HL-60/S4 treated with phorbol 12-myristate 13-acetate at 8.2 ng/mL for 4 days and 3 days (cell line): ENCODE results near the gene AAK1.
"Not testable (repeated sequence)": the region's sequence is repeated elsewhere in the genome, so short reads cannot be mapped to it uniquely, and the experiment has no call there.

Experiments used
- in situ Hi-C: fragments of 300-500 bp; cut with MboI; formaldehyde crosslinking; loops from 2 replicates; pipeline ENCODE4 v1.15.0; 2022; ENCODE audit warnings: low sequenced_read_pairs

AAK1 gene

DNA sequence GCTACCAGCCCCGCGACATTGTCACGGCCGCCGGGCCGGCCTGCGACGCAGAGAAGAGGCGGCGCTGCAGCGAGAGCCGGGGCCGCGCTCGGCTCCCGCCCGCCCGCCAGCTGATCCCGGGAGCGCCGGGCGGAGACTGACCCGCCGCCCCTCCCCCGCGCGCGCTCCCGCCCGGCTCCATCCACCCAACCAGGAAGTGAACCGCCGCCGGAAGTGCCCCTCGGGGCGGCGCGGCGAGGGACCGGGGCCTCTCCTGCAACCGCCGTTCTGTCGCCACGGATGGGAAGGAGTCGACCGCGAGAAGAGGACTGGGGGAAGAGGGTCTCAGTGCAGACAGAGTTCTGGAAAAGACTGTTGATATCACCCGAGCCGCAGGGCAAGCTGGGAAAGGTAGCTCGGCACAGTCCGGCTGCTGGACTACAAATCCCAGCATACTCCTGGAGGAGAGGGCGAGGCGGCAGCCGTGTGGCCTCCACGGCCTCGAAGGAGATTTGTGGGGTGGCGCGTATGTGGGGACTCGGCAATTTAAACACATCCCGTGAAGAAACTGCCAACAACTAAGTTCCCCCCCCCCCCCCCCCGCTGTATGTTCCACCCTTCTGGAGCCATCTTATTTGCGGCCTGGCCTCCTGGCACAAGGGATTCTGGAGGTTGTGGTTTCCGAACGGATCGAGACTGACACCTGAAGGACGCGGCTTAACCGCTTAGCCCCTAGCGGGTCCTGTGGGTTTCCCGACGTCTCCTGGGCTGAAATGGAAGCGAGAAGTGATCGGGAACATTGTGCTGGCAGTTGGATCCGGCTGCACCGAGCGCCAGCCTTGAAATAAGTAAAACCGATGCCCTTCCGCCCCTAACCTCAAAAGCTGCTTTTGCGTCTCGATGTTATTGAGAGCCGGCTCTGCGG is at the start of gene AAK1:
Gene AAK1 (minus strand): TSS at position 138 of the 904 bp plus-strand sequence. CDS start 699 bp downstream, outside the sequence.
- in situ Hi-C loops, result no loop called here

DNA sequence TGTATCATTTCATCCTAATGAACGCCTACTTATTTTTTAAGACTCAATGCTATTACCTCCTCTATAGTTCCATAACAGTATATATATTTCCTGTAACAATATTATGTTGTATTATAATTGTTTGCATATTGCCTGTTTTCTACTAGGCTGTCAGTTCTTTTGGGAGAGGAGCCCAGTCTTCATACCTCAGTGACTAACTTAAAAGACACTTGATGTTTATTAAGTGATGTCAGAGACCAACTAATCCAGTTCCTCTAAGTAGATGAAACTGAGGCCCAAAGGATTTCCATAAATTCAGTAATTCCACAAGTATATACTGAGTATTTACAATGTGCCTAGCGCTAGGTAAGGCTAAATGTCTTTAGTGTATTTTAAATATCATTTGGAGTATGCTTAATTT is 48.9 kb upstream of the AAK1 start:
- in situ Hi-C loops, result no loop called here

DNA sequence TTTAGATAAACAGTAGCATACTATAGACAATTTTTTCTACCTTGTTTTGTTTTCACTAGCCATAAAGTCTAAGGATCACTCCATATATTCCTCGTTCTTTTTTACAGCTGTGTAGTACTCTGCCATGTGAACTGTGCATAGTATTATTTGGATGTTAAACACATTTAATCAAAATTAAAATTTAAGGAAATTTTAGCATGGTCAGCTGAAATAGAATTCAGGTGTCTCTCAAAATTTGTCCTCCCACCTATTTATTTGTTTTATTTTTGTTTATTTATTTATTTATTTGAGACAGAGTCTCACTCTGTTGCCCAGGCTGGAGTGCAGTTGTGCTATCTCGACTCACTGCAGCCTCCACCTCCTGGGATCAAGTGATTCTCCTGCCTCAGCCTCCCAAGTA is 46.4 kb upstream of the AAK1 start:
- in situ Hi-C loops, result no loop called here

DNA sequence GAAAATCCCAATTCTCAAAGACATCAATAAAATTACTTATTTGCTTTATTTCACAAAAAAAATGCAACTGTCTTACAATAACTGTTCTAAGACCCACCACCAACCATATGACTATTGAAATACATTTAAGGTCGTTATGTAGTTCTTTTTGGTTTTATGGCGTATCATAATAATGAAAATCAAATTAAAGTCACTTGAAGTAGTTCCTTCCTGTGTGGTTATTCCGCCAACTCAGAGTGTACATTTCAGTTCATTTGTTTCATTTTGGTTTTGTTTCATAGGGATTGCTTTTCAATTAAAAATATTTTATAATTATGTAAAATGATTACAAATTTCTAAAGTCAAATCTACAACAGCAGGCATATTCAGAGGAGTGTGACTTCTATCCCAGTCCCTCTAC is 45.9 kb upstream of the AAK1 start:
- in situ Hi-C loops, result no loop called here

DNA sequence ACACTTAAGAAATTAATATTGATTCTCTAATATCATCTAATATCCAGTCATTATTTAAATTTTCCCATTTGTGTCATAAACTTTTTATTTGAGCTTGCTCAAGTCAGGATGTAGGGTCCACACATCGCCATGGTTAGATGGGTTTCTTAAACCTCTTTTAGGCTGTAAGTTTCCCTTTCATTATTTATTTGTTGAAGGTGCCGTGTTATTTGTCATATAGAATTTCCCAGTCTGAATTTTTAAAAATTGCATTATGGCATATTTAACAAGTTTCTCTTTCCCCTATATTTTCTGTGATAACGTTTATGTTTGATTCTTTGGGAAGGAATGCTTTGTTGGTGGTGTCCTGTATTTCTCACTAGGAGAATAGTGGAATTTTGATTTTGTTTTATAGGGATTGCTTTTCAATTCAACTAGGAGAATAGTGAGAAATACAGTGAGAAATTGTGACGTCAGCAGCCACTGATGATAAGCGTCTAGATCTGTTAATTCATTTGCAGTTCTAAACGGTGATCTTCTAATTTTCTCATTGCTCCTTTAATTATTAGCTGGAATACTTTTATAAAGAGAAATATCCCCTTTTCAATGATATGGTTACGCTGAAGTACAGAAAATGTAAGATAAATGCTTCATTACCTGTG is 44.6 kb upstream of the AAK1 start:
- in situ Hi-C loops, result no loop called here

- in situ Hi-C loops, result no loop called here
These were observed 43.3 kb upstream of the AAK1 start for GRCh38 chr2:69686813-69687212.

DNA sequence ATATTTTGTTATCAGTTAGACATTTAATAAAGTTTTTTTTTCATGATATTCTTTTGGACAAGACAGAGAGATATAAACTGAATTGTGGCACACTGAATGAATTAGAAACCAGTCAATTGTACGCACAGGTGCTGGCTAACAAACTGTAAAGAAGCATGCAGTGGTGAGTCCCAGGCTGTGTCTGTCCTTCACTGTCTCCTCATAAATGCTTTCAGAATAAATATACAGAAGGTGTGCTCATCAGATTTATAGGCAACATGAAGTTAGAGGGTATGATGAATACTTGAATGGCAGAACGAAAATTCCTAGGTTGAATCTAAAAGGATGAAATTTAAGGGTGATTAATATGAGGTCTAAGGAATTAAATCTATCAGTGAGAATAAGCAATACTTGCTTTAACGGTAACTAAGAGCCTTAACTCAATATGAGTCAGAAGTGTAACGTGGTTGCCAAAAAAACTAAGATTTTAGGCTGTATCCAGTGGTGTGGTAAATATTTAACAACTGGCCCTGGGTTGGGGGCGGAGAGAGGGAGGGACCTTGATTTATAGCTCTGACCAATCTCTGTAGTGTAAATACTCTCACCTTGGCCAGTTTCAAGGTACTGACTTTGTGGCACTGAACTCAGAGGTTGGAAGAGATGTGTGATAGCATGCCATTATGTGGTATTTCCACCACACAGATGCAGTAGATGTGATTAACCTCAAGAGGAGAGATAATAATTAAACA is 41.9 kb upstream of the AAK1 start:
- in situ Hi-C loops, result no loop called here

- in situ Hi-C loops, result no loop called here
These were observed 39.8 kb upstream of the AAK1 start for GRCh38 chr2:69683170-69683971.

GRCh38 chr2:69682525-69682924 is 39.0 kb upstream of the AAK1 start:
- in situ Hi-C loops, result no loop called here

DNA sequence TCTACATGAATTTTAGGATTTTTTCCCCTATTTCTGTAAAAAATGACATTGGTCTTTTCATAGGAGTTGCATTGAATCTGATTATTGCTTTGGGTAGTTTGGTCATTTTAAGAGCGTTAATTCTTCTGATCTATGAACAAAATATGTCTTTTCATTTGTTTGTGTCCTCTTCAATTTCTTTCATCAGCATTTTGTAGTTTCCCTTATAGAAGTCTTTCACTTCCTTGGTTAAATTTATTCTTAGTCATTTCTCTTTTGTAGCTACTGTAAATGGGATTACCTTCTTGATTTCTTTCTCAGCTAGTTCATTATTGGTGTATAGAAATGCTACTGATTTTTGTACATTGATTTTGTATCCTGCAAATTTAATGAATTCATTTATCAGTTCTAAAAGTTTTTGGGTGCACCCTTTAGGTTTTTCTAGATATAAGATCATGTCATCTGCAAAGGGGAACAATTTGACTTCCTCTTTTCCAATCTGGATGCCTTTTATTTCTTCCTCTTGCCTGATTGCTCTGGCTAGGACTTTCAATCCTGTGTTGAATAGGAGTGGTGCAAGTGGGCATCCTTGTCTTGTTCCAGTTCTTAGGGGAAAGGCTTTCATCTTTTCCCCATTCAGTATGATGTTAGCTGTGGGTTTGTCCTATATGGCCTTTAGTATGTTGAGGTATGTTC is 36.6 kb upstream of the AAK1 start:
- in situ Hi-C loops, result no loop called here

- in situ Hi-C loops, result no loop called here
These were observed 34.4 kb upstream of the AAK1 start for GRCh38 chr2:69677914-69678313.

DNA sequence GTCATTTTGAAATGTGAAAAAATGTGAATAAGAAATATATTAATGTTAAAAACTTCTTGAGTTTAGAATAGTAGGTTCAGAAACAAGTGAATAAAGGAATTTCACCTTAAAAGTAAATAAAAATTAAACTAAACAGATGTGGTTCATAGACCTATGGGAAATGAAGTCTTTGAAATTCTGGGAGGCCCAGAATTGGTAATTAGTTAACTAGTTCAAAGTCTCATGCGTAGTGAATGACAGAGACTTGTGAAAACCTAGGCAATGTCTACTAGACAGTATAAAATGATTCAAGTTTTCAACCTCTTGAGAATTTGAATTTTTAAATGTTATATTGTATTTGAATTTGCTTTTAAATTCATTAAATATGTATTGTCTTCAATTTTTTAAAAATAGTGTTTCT is 32.6 kb upstream of the AAK1 start:
- in situ Hi-C loops, result no loop called here

- in situ Hi-C loops, result no loop called here
These were observed 30.8 kb upstream of the AAK1 start for GRCh38 chr2:69674316-69674670.

DNA sequence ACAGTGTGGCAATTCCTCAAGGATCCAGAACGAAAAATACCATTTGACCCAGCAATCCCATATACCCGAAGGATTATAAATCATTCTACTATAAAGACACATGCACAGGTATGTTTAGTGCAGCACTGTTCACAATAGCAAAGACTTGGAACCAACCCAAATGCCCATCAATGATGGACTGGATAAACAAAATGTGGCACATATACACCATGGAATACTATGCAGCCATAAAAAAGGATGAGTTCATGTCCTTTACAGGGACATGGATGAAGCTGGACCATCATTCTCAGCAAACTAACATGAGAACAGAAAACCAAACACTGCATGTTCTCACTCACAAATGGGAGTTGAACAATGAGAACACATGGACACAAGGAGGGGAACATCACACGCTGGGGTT is 29.6 kb upstream of the AAK1 start:
- in situ Hi-C loops, result not testable (repeated sequence)

DNA sequence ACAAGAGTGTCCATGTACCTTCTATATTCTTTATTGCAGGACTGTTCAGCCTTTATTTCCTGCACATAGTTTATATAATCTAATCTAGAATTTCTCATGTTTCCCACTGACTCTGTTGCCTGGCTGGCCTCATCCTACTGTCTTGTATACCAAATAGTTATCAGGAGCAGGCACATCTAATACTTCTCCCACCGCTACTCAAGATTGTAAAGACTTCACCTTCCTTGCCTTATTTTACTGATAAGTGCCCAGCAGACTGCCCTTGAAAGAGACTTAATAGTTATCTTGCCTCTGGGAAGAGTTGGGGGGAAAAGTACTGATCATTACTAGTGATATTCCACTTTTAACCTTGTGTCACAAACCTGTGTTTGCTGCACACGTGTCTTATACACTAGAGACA is 26.1 kb upstream of the AAK1 start:
- in situ Hi-C loops, result no loop called here

- in situ Hi-C loops, result no loop called here
These were observed 25.1 kb upstream of the AAK1 start for GRCh38 chr2:69668598-69668997.

GRCh38 chr2:69667805-69668382 is 24.4 kb upstream of the AAK1 start:
- in situ Hi-C loops, result no loop called here

GRCh38 chr2:69665152-69665551 is 21.6 kb upstream of the AAK1 start:
- in situ Hi-C loops, result no loop called here

DNA sequence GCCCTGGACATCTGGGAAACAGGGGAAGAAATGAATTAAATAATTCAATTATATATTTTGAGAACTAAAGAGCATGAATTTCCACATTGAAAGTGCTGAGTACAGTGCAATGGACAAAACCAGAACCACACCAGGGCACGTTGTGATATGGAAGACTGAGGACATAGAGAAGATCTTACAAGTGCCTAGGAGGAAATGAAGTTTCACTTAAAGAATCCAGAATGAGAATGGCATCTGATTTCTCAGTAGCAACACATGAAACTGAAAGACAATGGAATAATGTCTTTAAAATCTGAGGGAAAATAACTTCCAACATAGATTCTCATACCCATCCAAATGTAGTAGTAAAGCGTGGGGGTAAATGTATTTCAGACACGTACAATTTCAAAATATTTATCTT is 20.3 kb upstream of the AAK1 start:
- in situ Hi-C loops, result no loop called here

DNA sequence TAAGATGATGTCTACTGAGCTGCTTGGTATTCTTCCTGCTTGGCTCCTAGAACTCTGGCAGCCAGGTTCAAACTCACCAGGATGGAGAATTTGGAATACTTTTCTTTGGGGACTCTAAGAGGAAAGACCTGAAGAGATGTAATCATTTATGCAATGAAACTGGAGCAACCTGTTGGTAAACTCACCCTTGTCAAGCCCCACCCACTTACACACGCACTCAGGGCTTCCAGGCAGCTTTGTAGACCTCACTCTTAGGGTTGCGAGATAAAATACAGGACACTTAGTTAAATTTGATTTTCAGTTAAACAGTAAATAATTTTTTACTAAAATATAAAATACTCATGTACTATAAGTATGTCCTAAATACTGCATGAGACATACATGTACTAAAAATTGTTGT is 19.0 kb upstream of the AAK1 start:
- in situ Hi-C loops, result not testable (repeated sequence)
